Heart left ventricle (tissue), 16 donors: ENCODE data around the gene DCDC2. TPM values are rescaled to one million over a fixed set of nuclear protein-coding genes. Genes with fewer than 3 reads are reported as not detected.

Experiments used
- ATAC-seq, 4 donors: fragments of 200-7000 bp; cut with Tn5 transposase; one replicate each; pipeline ENCODE4 v1.9.1; 2020 to 2022; ENCODE audit warnings: moderate library complexity in 4 of 4, mild to moderate bottlenecking in 3 of 4, moderate number of reproducible peaks in 1 of 4
- DNase-seq, 5 donors: peaks; one replicate each; pipeline ENCODE4 v3.0.0-alpha.2; 2020
- H3K27ac ChIP-seq, 12 donors: fragments of 200-600 bp; sonication (generic) in 4 of 12; one replicate each; pipeline versions ENCODE4 v1.5.0 to v1.8.0; 2016 to 2022; ENCODE audit warnings: mild to moderate bottlenecking in 2 of 12
- H3K27me3 ChIP-seq, 9 donors: fragments of 200-600 bp; sonication (generic) in 2 of 9; one replicate each; pipeline versions ENCODE4 v1.5.1 to v1.8.0; 2016 to 2022; ENCODE audit warnings: mild to moderate bottlenecking in 3 of 9
- H3K36me3 ChIP-seq, 9 donors: fragments of 200-600 bp; sonication (generic) in 2 of 9; one replicate each; pipeline versions ENCODE4 v1.5.0 to v1.8.0; 2018 to 2022; ENCODE audit warnings: mild to moderate bottlenecking in 2 of 9
- H3K4me1 ChIP-seq, 12 donors: fragments of 200-600 bp; sonication (generic) in 4 of 12; one replicate each; pipeline versions ENCODE4 v1.5.0 to v1.8.0; 2016 to 2022; ENCODE audit warnings: mild to moderate bottlenecking in 3 of 12
- H3K4me3 ChIP-seq, 12 donors: fragments of 200-600 bp; sonication (generic) in 4 of 12; one replicate each; pipeline versions ENCODE4 v1.5.0 to v1.8.0; 2017 to 2022; ENCODE audit warnings: mild to moderate bottlenecking in 9 of 12, moderate library complexity in 4 of 12
- H3K9me3 ChIP-seq, 12 donors: fragments of 200-600 bp; sonication (generic) in 4 of 12; one replicate each; pipeline versions ENCODE4 v1.5.0 to v1.8.0; 2016 to 2022; ENCODE audit warnings: mild to moderate bottlenecking in 1 of 12
- POLR2A ChIP-seq, 2 donors: fragments of 450-650 bp; IDR thresholded peaks; one replicate each; pipeline ENCODE4 v1.6.1; 2017; ENCODE audit warnings: antibody characterized with exemption in 2 of 2, mild to moderate bottlenecking in 2 of 2, moderate library complexity in 2 of 2
- WGBS, 4 donors: extraction: QIAGEN DNeasy Blood & Tissue Kit in 2 of 4; methylation state at CpG; one replicate each; pipeline versions ENCODE4 v1.1.5 to v1.1.7; 2013 to 2018; 5-methylcytosine and 5-hydroxymethylcytosine counted together
- intact Hi-C, 10 donors: fragments of 100-400 bp; cut with DNase I; formaldehyde crosslinking; loops; one replicate each; pipeline versions ENCODE4 v1.11.1 to v1.14.2; 2022
- polyA plus RNA-seq, 2 donors: library from polyadenylated mRNA; stranded (reverse); fragments of 200-250 nt; gene quantifications; one replicate each; pipeline ENCODE4 v1.2.3, GENCODE V29; 2013
- total RNA-seq, 9 donors: library from RNA; depleted of rRNA in 2 of 9; stranded (reverse); fragments of >200 nt in 2 of 9; fragmentation: NEBNext Ultra II Directional in 3 of 9; extraction: Animal tissue kit (Norgen Biotek cat#: 25700) in 3 of 9; gene quantifications; one replicate each; pipeline versions ENCODE4 v1.1.0 to v1.2.4, GENCODE V29; 2016 to 2023
- TF ChIP-seq, protein P1 (sequence below), 12 donors: fragments of 200-600 bp; sonication (generic) in 4 of 12; IDR thresholded peaks; one replicate each; pipeline versions ENCODE4 v1.5.0 to v1.8.0; 2018 to 2022; ENCODE audit warnings: antibody characterized with exemption in 12 of 12, mild to moderate bottlenecking in 5 of 12
- donor health status: ischemic (EF 13 %, LVEDD 7.1; RV severe dilation, severe dysfunction).
- donor health status: healthy with polysubstance abuse.
- donor health status: DM: no; HTN: yes; CAD: no.
- donor health status: DM: no; HTN: no; CAD: no.
- donor health status: ischemic (EF 25% LVEDD 6.9; RV normal size, moderate dysfunction).
- donor health status: ischemic (EF 25% LVEDD 5.7; RV mildly dilated, moderate dysfunction).
- donor health status: healthy.
- donor health status: DM: yes; HTN: yes; CAD: no.
- donor health status: ischemic (EF 35%, LVEDD 5.7; RV mildly dilated, moderate dysfunction).
- donor health status: nonischemic (EF 11% LVEDD 7.7; RV severe dilation, severe dysfunction).
- donor health status: DM: yes; HTN: yes; CAD: no.
- donor health status: PGD.
- donor health status: ischemic (EF 29% LVEDD 5.4; RV normal size, mild dysfunction).
- donor health status: nonischemic (EF 23%, LVEDD 6.1; RV moderate dilation, normal function).

The DCDC2 gene
- total and polyA plus RNA-seq, 11 donors: 0.05 to 0.16 TPM; not detected in 9

GRCh38 chr6:24396824-24397223 is 39.0 kb upstream of the DCDC2 start:
- no peak overlapping the region for H3K4me3 ChIP-seq
- intact Hi-C loops: no loop called here
- ATAC-seq (no peak), DNase-seq (no peak)
- peaks cover 0 to 4% (median 0%) of the 10 kb centered on the region in 12 donors for H3K9me3 ChIP-seq
- TF ChIP-seq, protein P1, sequence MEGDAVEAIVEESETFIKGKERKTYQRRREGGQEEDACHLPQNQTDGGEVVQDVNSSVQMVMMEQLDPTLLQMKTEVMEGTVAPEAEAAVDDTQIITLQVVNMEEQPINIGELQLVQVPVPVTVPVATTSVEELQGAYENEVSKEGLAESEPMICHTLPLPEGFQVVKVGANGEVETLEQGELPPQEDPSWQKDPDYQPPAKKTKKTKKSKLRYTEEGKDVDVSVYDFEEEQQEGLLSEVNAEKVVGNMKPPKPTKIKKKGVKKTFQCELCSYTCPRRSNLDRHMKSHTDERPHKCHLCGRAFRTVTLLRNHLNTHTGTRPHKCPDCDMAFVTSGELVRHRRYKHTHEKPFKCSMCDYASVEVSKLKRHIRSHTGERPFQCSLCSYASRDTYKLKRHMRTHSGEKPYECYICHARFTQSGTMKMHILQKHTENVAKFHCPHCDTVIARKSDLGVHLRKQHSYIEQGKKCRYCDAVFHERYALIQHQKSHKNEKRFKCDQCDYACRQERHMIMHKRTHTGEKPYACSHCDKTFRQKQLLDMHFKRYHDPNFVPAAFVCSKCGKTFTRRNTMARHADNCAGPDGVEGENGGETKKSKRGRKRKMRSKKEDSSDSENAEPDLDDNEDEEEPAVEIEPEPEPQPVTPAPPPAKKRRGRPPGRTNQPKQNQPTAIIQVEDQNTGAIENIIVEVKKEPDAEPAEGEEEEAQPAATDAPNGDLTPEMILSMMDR (IDR thresholded peaks at IDR 0.05): no peak
- no peak for TF ChIP-seq POLR2A (IDR thresholded peaks at IDR 0.05)
- H3K4me1 ChIP-seq: no peaks in the 10 kb centered on the region
- H3K36me3 ChIP-seq: no peaks in the 10 kb centered on the region
- 80 to 100% (median 87%) methylated on average over 1 of the region's 1 CpG for WGBS, 4 donors
- no peak overlapping the region for H3K27ac ChIP-seq
- peaks cover 0 to 33% (median 8%) of the 10 kb centered on the region in 9 donors for H3K27me3 ChIP-seq

GRCh38 chr6:24394780-24395437 is 37.0 kb upstream of the DCDC2 start:
- H3K36me3 ChIP-seq: no peaks in the 10 kb centered on the region
- intact Hi-C loops: loop anchor here in 1 of 10 donors (5.0 kb wide), 1 partner anchor 108 kb away; no protein-coding TSS in a partner anchor
- ATAC-seq (no peak), DNase-seq (no peak)
- peaks cover 0 to 32% (median 8%) of the 10 kb centered on the region in 9 donors for H3K27me3 ChIP-seq
- no peak for TF ChIP-seq POLR2A (IDR thresholded peaks at IDR 0.05)
- TF ChIP-seq, protein P1 (IDR thresholded peaks at IDR 0.05): no peak
- 80 to 85% (median 83%) methylated on average over 4 of the region's 4 CpGs for WGBS, 4 donors
- H3K27ac ChIP-seq: no peak overlapping the region
- H3K9me3 ChIP-seq: peaks cover 0 to 4% (median 0%) of the 10 kb centered on the region in 12 donors
- no peaks in the 10 kb centered on the region for H3K4me1 ChIP-seq
- H3K4me3 ChIP-seq: no peak overlapping the region

DNA sequence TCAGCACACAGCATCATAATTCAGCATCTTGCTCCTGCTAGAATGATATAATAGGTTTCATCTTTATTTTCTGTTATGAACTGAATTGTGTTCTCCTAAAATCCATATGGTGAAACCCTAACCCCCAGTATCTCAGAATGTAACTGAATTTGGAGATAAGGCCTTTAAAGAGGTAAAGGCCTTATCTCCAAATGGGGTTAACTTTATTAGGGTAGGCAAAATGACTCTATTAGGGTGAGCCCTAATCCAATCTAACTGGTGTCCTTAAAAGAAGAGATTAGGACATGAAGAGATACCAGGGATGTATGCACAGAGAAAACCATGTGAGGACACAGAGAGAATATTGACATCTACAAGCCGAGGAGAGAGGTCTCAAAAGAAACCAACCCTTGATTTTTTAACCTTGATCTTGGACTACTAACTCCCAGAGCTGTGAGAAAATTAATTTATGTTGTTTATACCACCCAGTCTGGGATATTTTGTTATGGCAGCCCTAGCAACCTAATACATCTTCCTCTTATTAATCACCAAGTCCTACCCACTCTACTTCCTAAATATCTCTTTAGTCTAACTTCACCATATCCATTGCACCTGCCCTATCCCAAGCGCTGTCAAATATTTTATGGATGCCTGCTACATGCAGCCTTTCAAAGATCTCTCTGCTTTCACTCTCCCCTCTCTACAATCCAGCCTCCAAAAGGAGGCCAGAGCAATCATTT is 36.4 kb upstream of the DCDC2 start:
- intact Hi-C loops: loop anchor here in 1 of 10 donors (5.0 kb wide), 1 partner anchor 107 kb away; no protein-coding TSS in a partner anchor
- DNase-seq (no peak), ATAC-seq (no peak)
- peaks cover 0 to 26% (median 5%) of the 10 kb centered on the region in 9 donors for H3K27me3 ChIP-seq
- no peak overlapping the region for H3K27ac ChIP-seq
- TF ChIP-seq POLR2A (IDR thresholded peaks at IDR 0.05): no peak
- H3K9me3 ChIP-seq: peaks cover 0 to 4% (median 0%) of the 10 kb centered on the region in 12 donors
- WGBS, 4 donors: 86 to 91% (median 88%) methylated on average over 2 of the region's 2 CpGs
- H3K36me3 ChIP-seq: no peaks in the 10 kb centered on the region
- H3K4me1 ChIP-seq: no peaks in the 10 kb centered on the region
- no peak overlapping the region for H3K4me3 ChIP-seq

DNA sequence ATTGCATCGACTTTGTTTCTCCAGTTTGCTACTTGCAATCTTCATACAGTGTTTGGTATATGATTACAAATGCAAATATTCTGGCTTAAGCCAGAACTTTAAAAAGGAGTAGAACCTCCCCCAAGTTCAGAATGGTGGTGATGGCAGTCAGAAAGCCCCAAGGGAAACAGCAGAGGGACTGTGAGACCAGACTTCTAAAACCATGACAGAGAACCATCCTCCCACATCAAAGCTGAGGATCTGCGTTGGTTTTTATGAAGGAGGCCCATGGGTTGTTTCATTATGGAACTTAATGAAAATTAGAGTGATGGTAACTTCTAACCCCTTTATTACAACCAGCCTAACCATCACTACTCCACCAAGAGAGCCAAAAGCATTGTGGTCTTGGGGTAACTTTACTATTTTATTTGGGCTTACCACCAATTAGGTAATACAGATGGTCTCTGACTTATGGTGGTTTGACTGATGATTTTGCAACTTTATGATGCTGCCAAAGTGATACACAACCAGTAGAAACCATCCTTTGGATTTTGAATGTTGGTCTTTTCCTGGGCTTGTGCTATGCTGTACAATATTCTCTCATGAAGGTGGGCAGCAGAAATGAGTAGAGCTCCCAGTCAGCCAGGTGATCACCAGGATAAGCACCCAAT is 34.0 kb upstream of the DCDC2 start:
- no peak for DNase-seq
- Histone ChIP-seq H3K9me3 (peaks cover 0 to 4% (median 0%) of the 10 kb centered on the region in 12 donors), H3K4me3 (no peak overlapping the region), H3K36me3 (no peaks in the 10 kb centered on the region), H3K4me1 (no peaks in the 10 kb centered on the region), H3K27me3 (peaks cover 0 to 10% (median 0%) of the 10 kb centered on the region in 9 donors), H3K27ac (no peak overlapping the region)
- WGBS, 4 donors: 80 to 88% (median 84%) methylated on average over 2 of the region's 2 CpGs
- TF ChIP-seq, protein P1 (IDR thresholded peaks at IDR 0.05): no peak
- no peak for TF ChIP-seq POLR2A (IDR thresholded peaks at IDR 0.05)
- no peak for ATAC-seq
- intact Hi-C loops: loop anchor here in 2 of 10 donors (2.0 to 5.0 kb wide), 2 partner anchors 105 to 109 kb away; no protein-coding TSS in a partner anchor
